HFFc6 (cell line): Measurements from ENCODE around the gene ZNF276. TPM values are rescaled to one million over a fixed set of nuclear protein-coding genes. Genes with fewer than 3 reads are reported as not detected.

Experiments used
- DNase-seq: peaks from one replicate; pipeline ENCODE4 v3.0.0-alpha.2; 2018
- H3K27ac Mint-ChIP-seq: 2 replicates; pipeline ENCODE4 v1.8.0; 2020; ENCODE audit warnings: mild to moderate bottlenecking, mixed read lengths
- H3K27me3 Mint-ChIP-seq: 2 replicates; pipeline ENCODE4 v1.8.0; 2021; ENCODE audit warnings: mild to moderate bottlenecking, moderate library complexity, mixed read lengths; ENCODE audit not compliant: insufficient read depth
- H3K36me3 Mint-ChIP-seq: 2 replicates; pipeline ENCODE4 v1.8.0; 2021; ENCODE audit warnings: low read depth, mixed read lengths
- H3K4me1 Mint-ChIP-seq: 2 replicates; pipeline ENCODE4 v1.8.0; 2020; ENCODE audit warnings: low read depth, mixed read lengths
- H3K4me3 Mint-ChIP-seq: 2 replicates; pipeline ENCODE4 v1.8.0; 2020; ENCODE audit warnings: mild to moderate bottlenecking, moderate library complexity, mixed read lengths
- H3K9me3 Mint-ChIP-seq: 2 replicates; pipeline ENCODE4 v1.8.0; 2020; ENCODE audit warnings: mild to moderate bottlenecking, mixed read lengths
- CTCF ChIP-seq: fragments of 200-600 bp; sonication (generic); IDR thresholded peaks from 2 replicates; pipeline ENCODE4 v1.5.0; 2021; ENCODE audit warnings: antibody characterized with exemption, mild to moderate bottlenecking
- total RNA-seq, 6 experiments: library from RNA; stranded (reverse); fragmentation: NEBNext Ultra II Directional; extraction: Animal tissue kit (Norgen Biotek cat#: 25700); gene quantifications; 2 replicates in 1 of 6; 3 replicates in 5 of 6; pipeline ENCODE4 v1.2.3, GENCODE V29; 2021

Gene ZNF276
- total RNA-seq, 6 experiments from 2014 or later, result 7.8 to 16.7 (median 9.7) TPM

DNA sequence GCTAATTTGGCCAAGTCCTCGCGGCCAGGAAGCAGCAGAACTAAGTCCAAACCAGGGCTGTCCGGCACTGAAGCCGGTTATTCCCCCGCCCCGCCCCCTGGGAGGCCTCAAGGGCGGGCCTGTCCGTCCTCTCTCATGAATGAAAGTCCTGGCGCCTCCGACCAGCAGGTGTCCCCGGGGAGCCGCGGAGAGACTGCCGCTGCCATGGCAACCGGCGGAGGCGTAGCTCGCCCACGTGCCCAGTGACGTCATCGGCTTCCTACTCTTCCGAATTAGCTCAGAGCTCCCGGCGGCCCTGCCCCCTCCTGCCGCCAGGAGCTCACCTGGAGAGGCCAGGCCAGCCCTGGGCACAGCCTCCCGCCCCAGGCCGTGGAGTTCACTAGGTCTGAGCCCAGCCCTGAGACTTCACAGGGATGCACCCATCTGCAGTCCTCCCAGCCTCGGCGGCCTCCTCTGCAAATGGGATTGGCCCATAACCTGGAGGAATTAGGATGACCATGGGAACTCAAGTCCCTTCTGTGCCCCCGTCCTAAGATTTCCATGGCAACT lies 21.2 kb upstream of the ZNF276 start:
- TF ChIP-seq CTCF, result peak; percentile 86
- peaks cover 6% of the 10 kb centered on the region; the same call in 1 of the 2 replicates for H3K4me1 Mint-ChIP-seq
- no peaks in the 10 kb centered on the region; the same call in 1 of the 2 replicates for H3K36me3 Mint-ChIP-seq
- H3K27ac Mint-ChIP-seq, result peak overlapping the region; percentile 70
- H3K4me3 Mint-ChIP-seq, result peak overlapping the region; percentile 76
- H3K27me3 Mint-ChIP-seq, result peaks cover 2% of the 10 kb centered on the region; the same call in 1 of the 2 replicates
- H3K9me3 Mint-ChIP-seq, result no peaks in the 10 kb centered on the region
- DNase-seq, result peak; percentile 98

DNA sequence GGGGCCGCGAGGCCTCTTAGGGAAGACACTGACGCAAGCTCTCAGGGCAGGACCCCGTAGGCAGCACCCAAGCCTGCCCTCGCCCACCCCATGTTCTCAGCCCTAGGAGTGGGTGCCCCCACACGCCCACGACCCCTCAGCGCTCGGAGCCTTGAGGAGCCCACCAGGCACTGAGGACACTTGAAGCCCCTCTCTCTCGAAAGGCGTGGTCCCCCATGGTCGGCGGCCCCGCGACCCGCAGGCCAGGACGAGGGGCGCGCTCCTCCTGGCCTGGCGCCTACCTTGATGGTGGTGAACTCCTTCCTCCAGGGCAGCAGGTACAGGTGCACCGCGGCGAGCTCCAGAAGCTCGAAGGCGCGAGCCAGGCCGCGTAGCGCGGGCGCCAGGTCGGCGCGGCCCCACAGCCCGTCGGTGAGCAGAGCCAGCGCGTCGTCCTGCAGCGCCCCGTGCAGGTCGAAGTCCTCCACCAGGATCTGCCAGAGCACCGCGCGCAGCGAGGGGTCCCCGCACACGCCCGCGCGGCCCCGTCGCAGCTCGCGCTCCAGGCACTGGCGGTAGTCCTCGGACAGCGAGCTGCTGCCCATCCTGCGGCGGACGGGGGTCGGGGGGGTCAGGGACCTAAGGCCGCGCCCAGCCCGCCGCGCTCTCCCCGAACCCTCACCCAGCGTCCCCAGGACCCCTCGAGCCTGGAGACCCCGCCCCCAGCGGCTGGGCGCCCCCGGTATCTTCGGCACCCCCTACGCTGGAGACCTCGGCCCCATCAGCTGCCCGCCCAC lies 20.5 kb upstream of the ZNF276 start:
- Mint-ChIP-seq H3K27ac (peak overlapping the region; percentile 70), H3K9me3 (no peaks in the 10 kb centered on the region)

DNA sequence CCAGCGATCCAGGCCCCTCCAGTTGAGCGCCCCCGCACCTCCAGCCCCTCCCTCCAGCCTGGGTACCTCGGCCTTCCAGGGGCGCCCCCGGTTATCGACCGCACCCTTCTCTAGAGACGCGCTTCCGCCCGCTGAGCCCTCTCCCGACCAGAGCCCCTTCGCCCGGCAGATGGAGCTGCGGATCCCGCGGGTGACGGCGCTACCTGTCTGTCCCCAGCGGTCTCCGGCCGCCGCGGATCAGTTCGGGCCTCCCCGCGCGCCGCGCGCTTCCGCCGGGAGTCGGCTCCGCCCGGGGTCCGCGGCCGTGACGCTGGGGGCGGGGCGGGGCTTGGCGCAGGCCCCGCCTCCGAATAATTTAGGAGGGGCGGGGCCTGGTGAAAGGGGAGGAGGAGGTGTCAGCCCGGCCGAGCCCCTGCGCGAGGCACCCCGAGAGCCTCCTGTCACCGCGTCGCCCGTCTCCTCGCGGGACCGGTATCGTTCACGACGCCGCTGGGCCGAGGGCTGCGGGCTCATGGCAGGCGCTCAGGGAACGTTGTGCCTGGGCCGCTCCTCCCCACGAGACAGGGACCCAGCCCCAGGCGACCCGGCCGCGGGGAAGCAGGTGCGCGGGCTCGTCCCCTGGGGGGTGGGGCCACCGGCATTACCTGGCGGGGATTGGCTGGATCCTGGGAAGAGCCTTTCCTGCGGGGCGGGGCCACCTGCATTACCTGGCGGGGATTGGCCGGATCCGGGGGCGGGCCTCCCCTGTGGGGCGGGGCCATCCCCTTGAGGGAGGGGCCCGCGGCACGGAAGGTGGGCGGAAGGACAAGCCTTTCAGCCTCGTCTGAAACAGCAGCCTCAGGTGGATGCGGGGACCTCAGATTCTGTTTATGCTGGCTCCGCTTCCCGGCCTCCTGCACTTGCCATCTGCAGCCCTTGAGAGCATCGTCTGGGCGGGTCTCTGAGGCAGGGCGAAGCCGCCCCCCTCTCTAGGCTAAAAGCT lies 19.6 kb upstream of the ZNF276 start, which contains the start of gene SPATA2L:
Gene SPATA2L, minus strand, starts transcription at position 281 of the 982 bp plus-strand sequence. CDS start 473 bp downstream, outside the sequence.
- Mint-ChIP-seq H3K27me3 (peaks cover 2% of the 10 kb centered on the region; the same call in 1 of the 2 replicates), H3K9me3 (no peaks in the 10 kb centered on the region), H3K4me3 (peak within 1 kb of the TSS; percentile 76), H3K36me3 (no peaks in the 10 kb centered on the region; the same call in 1 of the 2 replicates), H3K27ac (peak within 1 kb of the TSS; percentile 70), H3K4me1 (peaks cover 6% of the 10 kb centered on the region; the same call in 1 of the 2 replicates)
- TF ChIP-seq CTCF, result peak; percentile 24
- peak; percentile 71 for DNase-seq

More for the DNA sequence above, 20.5 kb upstream of the ZNF276 start:
- H3K27me3 Mint-ChIP-seq, result peaks cover 2% of the 10 kb centered on the region; the same call in 1 of the 2 replicates
- peak; percentile 60 for TF ChIP-seq CTCF
- DNase-seq, result no peak
- peaks cover 6% of the 10 kb centered on the region; the same call in 1 of the 2 replicates for H3K4me1 Mint-ChIP-seq
- no peaks in the 10 kb centered on the region; the same call in 1 of the 2 replicates for H3K36me3 Mint-ChIP-seq
- peak overlapping the region; percentile 76 for H3K4me3 Mint-ChIP-seq

GRCh38 chr16:89704281-89704680 lies 17.1 kb upstream of the ZNF276 start:
- no peaks in the 10 kb centered on the region for H3K9me3 Mint-ChIP-seq
- H3K4me3 Mint-ChIP-seq, result no peak overlapping the region
- H3K27ac Mint-ChIP-seq, result no peak overlapping the region
- H3K4me1 Mint-ChIP-seq, result peaks cover 6% of the 10 kb centered on the region; the same call in 1 of the 2 replicates
- no peak for DNase-seq
- H3K36me3 Mint-ChIP-seq, result no peaks in the 10 kb centered on the region
- 0 out of 2 replicates have a peak, but pooled peaks have one; percentile 10 for TF ChIP-seq CTCF
- peaks cover 2% of the 10 kb centered on the region; the same call in 1 of the 2 replicates for H3K27me3 Mint-ChIP-seq

DNA sequence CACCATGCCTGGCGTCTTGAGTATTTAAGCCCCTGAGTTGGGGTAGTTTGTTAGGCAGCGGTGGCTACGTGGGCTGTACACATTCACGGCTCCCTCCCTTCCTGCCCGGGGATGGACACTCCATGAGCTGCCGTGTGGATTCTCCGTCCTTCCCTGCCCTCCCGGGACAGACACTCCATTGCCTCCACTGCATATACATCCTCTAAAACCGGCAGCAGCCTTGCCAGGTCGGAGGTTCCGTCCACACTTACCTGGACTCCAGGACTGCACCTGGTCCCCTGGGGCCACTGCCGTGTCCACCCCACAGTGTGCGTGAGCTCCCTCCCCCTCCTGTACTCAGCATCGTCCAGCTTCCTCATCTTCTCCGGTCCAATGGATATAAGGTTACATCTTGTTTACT lies 16.3 kb upstream of the ZNF276 start:
- no peak for TF ChIP-seq CTCF
- H3K27ac Mint-ChIP-seq, result no peak overlapping the region
- DNase-seq, result no peak
- no peaks in the 10 kb centered on the region for H3K9me3 Mint-ChIP-seq
- H3K27me3 Mint-ChIP-seq, result peaks cover 2% of the 10 kb centered on the region; the same call in 1 of the 2 replicates
- peaks cover 2% of the 10 kb centered on the region; the same call in 1 of the 2 replicates for H3K4me1 Mint-ChIP-seq
- no peaks in the 10 kb centered on the region for H3K36me3 Mint-ChIP-seq
- H3K4me3 Mint-ChIP-seq, result no peak overlapping the region
